Adrenal gland (tissue), 5 donors: Measurements from ENCODE around the gene ZHX3.

Source experiments
- POLR2A ChIP-seq, 2 donors: fragments of 450-650 bp; IDR thresholded peaks; one replicate each; pipeline ENCODE4 v1.6.1; 2017; ENCODE audit warnings: antibody characterized with exemption in 2 of 2, mild to moderate bottlenecking in 2 of 2, moderate library complexity in 1 of 2
- TF ChIP-seq, protein P1 (sequence below), 6 experiments: fragments of 450-650 bp in 4 of 6; fragments of 200-600 bp in 2 of 6; sonication (generic) in 1 of 6; IDR thresholded peaks; 1 replicate in 5 of 6; 2 replicates in 1 of 6; pipeline versions ENCODE4 v1.5.1 to v1.8.0; 2016 to 2021; ENCODE audit warnings: antibody characterized with exemption in 6 of 6, mild to moderate bottlenecking in 2 of 6, moderate library complexity in 1 of 6
- donor health status: DM: no; HTN: no; CAD: no.

DNA sequence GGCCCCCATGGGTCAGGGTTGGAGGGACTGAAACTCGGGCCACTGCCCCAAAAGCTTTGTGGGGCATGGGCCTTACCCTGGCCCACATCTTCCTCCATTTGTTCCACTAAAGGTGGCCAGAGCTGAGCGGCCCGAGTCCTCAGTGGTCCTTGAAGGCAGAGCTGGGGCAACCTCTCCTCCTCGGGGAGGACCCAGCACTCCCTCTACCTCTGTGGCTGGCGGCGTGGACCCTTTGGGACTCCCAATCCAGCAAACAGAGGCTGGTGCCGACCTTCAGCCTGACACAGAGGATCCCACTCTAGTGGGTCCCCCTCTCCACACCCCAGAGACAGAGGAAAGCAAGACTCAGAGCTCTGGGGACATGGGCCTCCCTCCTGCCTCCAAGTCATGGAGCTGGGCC lies 32.4 kb upstream of the ZHX3 start:
- TF ChIP-seq, protein P1, sequence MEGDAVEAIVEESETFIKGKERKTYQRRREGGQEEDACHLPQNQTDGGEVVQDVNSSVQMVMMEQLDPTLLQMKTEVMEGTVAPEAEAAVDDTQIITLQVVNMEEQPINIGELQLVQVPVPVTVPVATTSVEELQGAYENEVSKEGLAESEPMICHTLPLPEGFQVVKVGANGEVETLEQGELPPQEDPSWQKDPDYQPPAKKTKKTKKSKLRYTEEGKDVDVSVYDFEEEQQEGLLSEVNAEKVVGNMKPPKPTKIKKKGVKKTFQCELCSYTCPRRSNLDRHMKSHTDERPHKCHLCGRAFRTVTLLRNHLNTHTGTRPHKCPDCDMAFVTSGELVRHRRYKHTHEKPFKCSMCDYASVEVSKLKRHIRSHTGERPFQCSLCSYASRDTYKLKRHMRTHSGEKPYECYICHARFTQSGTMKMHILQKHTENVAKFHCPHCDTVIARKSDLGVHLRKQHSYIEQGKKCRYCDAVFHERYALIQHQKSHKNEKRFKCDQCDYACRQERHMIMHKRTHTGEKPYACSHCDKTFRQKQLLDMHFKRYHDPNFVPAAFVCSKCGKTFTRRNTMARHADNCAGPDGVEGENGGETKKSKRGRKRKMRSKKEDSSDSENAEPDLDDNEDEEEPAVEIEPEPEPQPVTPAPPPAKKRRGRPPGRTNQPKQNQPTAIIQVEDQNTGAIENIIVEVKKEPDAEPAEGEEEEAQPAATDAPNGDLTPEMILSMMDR (IDR thresholded peaks at IDR 0.05), result no peak
- no peak for TF ChIP-seq POLR2A (IDR thresholded peaks at IDR 0.05)
